GM21528 (cell line): ENCODE measurements around the gene C18orf63.

ENCODE experiments used
- ATAC-seq: cut with Tn5 transposase; IDR thresholded peaks from one replicate; pipeline ENCODE4 v1.9.1; 2021; ENCODE audit warnings: mild to moderate bottlenecking, moderate library complexity; ENCODE audit not compliant: unreplicated experiment, low FRiP score

C18orf63 gene

GRCh38 chr18:74373428-74373827 lies 57.8 kb downstream of the C18orf63 start:
- ATAC-seq: no peak

- ATAC-seq: no peak
Observed at GRCh38 chr18:74375999-74376398, 60.4 kb downstream of the C18orf63 start.

- no peak for ATAC-seq
Observed at GRCh38 chr18:74376523-74376922, 60.9 kb downstream of the C18orf63 start.

- no peak for ATAC-seq
Observed at GRCh38 chr18:74377776-74378175, 62.1 kb downstream of the C18orf63 start.

- no peak for ATAC-seq
Observed at GRCh38 chr18:74378179-74378682, 62.6 kb downstream of the C18orf63 start.

GRCh38 chr18:74380916-74381315 lies 65.3 kb downstream of the C18orf63 start:
- ATAC-seq: no peak

GRCh38 chr18:74381621-74382295 lies 66.1 kb downstream of the C18orf63 start:
- no peak for ATAC-seq

- ATAC-seq: no peak
Observed at GRCh38 chr18:74382481-74383017, 66.9 kb downstream of the C18orf63 start.

GRCh38 chr18:74387383-74387782 lies 71.7 kb downstream of the C18orf63 start:
- no peak for ATAC-seq

- ATAC-seq: no peak
Observed at GRCh38 chr18:74388227-74388626, 72.6 kb downstream of the C18orf63 start.

- ATAC-seq: no peak
Observed at GRCh38 chr18:74389171-74389927, 73.7 kb downstream of the C18orf63 start.

- ATAC-seq: no peak
Observed at GRCh38 chr18:74389991-74390390, 74.4 kb downstream of the C18orf63 start.

- no peak for ATAC-seq
Observed at GRCh38 chr18:74390900-74391299, 75.3 kb downstream of the C18orf63 start.

- no peak for ATAC-seq
Observed at GRCh38 chr18:74392323-74392722, 76.7 kb downstream of the C18orf63 start.

- no peak for ATAC-seq
Observed at GRCh38 chr18:74395006-74395405, 79.4 kb downstream of the C18orf63 start.

- ATAC-seq: no peak
Observed at GRCh38 chr18:74395648-74396154, 80.1 kb downstream of the C18orf63 start.

- no peak for ATAC-seq
Observed at GRCh38 chr18:74396171-74397169, 80.8 kb downstream of the C18orf63 start.

- ATAC-seq: no peak
Observed at GRCh38 chr18:74397572-74397971, 81.9 kb downstream of the C18orf63 start.

GRCh38 chr18:74399091-74399887 lies 83.7 kb downstream of the C18orf63 start:
- ATAC-seq: no peak
